ENCODE measurements around the gene SERINC5.

Gene SERINC5

GRCh38 chr5:80168388-80169028 lies 87.3 kb downstream of the SERINC5 start:
- intact Hi-C loops (cut with DNase I; ENCODE audit: low total_unique reads), result no loop called here
- H3K36me3 ChIP-seq, result peaks cover 4 to 37% (median 6%) of the 10 kb centered on the region in 3 donors
- no peak for TF ChIP-seq CTCF (IDR thresholded peaks at IDR 0.05)

GRCh38 chr5:80165452-80165851 lies 90.4 kb downstream of the SERINC5 start:
- H3K4me1 ChIP-seq, result no peaks in the 10 kb centered on the region
- intact Hi-C loops (cut with DNase I; ENCODE audit: low total_unique reads), result no loop called here
- no peaks in the 10 kb centered on the region for H3K9me3 ChIP-seq
- peaks cover 6 to 35% (median 8%) of the 10 kb centered on the region in 3 donors for H3K36me3 ChIP-seq
- no peak overlapping the region for H3K27ac ChIP-seq
- no peak for DNase-seq
- H3K27me3 ChIP-seq, result no peaks in the 10 kb centered on the region
- no peak overlapping the region for H3K4me3 ChIP-seq
- no peak for TF ChIP-seq CTCF (IDR thresholded peaks at IDR 0.05)

More at GRCh38 chr5:80168388-80169028, 87.3 kb downstream of the SERINC5 start:
- DNase-seq, result no peak
- H3K4me3 ChIP-seq, result no peak overlapping the region
- H3K9me3 ChIP-seq, result no peaks in the 10 kb centered on the region
- H3K27ac ChIP-seq, result no peak overlapping the region
- H3K4me1 ChIP-seq, result no peaks in the 10 kb centered on the region
- H3K27me3 ChIP-seq, result no peaks in the 10 kb centered on the region

- intact Hi-C loops (cut with DNase I; ENCODE audit: low total_unique reads), result no loop called here
- H3K36me3 ChIP-seq, result peaks cover 0 to 28% (median 4%) of the 10 kb centered on the region in 3 donors
Measured at GRCh38 chr5:80161165-80161564, 94.7 kb downstream of the SERINC5 start.

GRCh38 chr5:80160242-80160641 lies 95.6 kb downstream of the SERINC5 start:
- H3K27me3 ChIP-seq, result no peaks in the 10 kb centered on the region
- H3K4me3 ChIP-seq, result no peak overlapping the region
- DNase-seq, result no peak
- no peak overlapping the region for H3K27ac ChIP-seq
- intact Hi-C loops (cut with DNase I; ENCODE audit: low total_unique reads), result no loop called here
- H3K4me1 ChIP-seq, result no peaks in the 10 kb centered on the region
- peaks cover 0 to 33% (median 4%) of the 10 kb centered on the region in 3 donors for H3K36me3 ChIP-seq
- H3K9me3 ChIP-seq, result no peaks in the 10 kb centered on the region
- no peak for TF ChIP-seq CTCF (IDR thresholded peaks at IDR 0.05)

More at GRCh38 chr5:80161165-80161564, 94.7 kb downstream of the SERINC5 start:
- Histone ChIP-seq H3K27ac (no peak overlapping the region), H3K9me3 (no peaks in the 10 kb centered on the region), H3K4me1 (no peaks in the 10 kb centered on the region), H3K4me3 (no peak overlapping the region), H3K27me3 (no peaks in the 10 kb centered on the region)
- no peak for TF ChIP-seq CTCF (IDR thresholded peaks at IDR 0.05)
- no peak for DNase-seq

GRCh38 chr5:80159133-80159815 lies 96.6 kb downstream of the SERINC5 start:
- no peak for DNase-seq
- H3K9me3 ChIP-seq, result no peaks in the 10 kb centered on the region
- no peaks in the 10 kb centered on the region for H3K4me1 ChIP-seq
- no peak for TF ChIP-seq CTCF (IDR thresholded peaks at IDR 0.05)
- H3K27ac ChIP-seq, result no peak overlapping the region
- H3K36me3 ChIP-seq, result peaks cover 0 to 37% (median 7%) of the 10 kb centered on the region in 3 donors
- intact Hi-C loops (cut with DNase I; ENCODE audit: low total_unique reads), result no loop called here
- H3K27me3 ChIP-seq, result no peaks in the 10 kb centered on the region
- no peak overlapping the region for H3K4me3 ChIP-seq
